Bronchial epithelial cell (primary cell): ENCODE data around the gene POU2AF1. TPM values are rescaled to one million over a fixed set of nuclear protein-coding genes. Genes with fewer than 3 reads are reported as not detected.

Experiments
- DNase-seq: peaks from one replicate; pipeline ENCODE4 v3.0.0-alpha.2; 2010; ENCODE audit warnings: low read depth
- FAIRE-seq: peaks from 2 replicates; lab custom pipeline; 2011; peaks lifted over from hg19 to GRCh38; lab: Jason Lieb, UNC
- H3K27me3 ChIP-seq: 2 replicates; pipeline ENCODE4 v1.5.1; 2011; ENCODE audit warnings: low read length; ENCODE audit not compliant: control insufficient read depth, insufficient read depth
- H3K36me3 ChIP-seq: 2 replicates; pipeline ENCODE4 v1.5.1; 2011; ENCODE audit warnings: low read length; ENCODE audit not compliant: control insufficient read depth, insufficient read depth
- H3K4me3 ChIP-seq: 2 replicates; pipeline ENCODE4 v1.5.1; 2011; ENCODE audit warnings: mild to moderate bottlenecking, low read depth, low read length, control low read depth
- CTCF ChIP-seq: IDR thresholded peaks from 2 replicates; pipeline ENCODE4 v1.5.1; 2011; ENCODE audit warnings: mild to moderate bottlenecking, moderate library complexity, low read length, control low read depth, inconsistent platforms; ENCODE audit not compliant: insufficient read depth, severe bottlenecking
- total RNA-seq: library from RNA; depleted of rRNA; stranded (reverse); fragments of >200 nt; gene quantifications from 2 replicates; pipeline ENCODE4 v1.2.1, GENCODE V29; 2014

The POU2AF1 gene
- total RNA-seq, 1 donor from 2014 or later: not detected

DNA sequence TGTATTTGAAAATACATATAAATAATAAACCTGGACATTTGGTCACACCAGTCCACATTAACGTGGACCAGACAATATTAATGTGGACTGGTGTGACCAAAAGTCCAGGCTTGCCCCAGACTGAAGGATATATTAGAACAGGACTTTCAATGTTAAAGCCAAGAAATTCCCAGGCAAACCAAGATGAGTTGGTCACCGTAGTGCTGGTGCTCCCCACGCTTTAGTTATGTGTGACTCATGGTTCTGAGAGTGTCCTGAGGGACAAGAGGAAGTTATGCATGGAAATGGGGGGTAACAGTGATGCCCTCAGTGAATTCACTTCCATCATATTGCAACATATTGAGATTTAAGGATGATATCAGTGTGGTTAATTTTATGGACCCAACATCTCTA lies 31.4 kb downstream of the POU2AF1 start:
- no peak for FAIRE-seq
- Histone ChIP-seq H3K4me3 (no peak overlapping the region), H3K27me3 (peaks cover 1% of the 10 kb centered on the region), H3K36me3 (no peaks in the 10 kb centered on the region)
- TF ChIP-seq CTCF: no peak
- no peak for DNase-seq

GRCh38 chr11:111347002-111347722 lies 31.9 kb downstream of the POU2AF1 start:
- no peak for TF ChIP-seq CTCF
- FAIRE-seq (no peak), DNase-seq (no peak)
- no peak overlapping the region for H3K4me3 ChIP-seq
- H3K36me3 ChIP-seq: no peaks in the 10 kb centered on the region
- peaks cover 1% of the 10 kb centered on the region for H3K27me3 ChIP-seq

DNA sequence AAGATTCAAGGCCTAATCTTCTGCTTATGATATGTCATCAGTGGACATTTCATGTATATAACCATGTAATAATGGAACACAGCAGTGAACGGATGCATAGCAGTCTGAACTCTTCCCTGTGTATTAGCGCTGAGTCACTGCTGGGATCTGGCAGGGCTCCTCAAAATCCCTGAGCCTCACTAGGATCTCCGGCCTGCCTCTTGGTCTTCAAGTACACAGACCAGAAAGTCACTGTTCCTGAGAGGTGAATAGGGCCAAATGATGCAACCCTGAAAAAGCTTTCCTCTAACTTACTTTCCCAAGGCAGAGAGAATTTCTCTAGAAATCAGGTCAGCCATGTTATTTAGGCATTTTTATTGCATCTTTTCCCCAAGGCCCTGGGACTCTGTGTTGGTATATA lies 35.0 kb downstream of the POU2AF1 start:
- no peak for TF ChIP-seq CTCF
- no peaks in the 10 kb centered on the region for H3K36me3 ChIP-seq
- H3K27me3 ChIP-seq: peaks cover 1% of the 10 kb centered on the region
- DNase-seq: peak; percentile 52
- FAIRE-seq: no peak
- H3K4me3 ChIP-seq: no peak overlapping the region

GRCh38 chr11:111342329-111342728 lies 36.7 kb downstream of the POU2AF1 start:
- no peaks in the 10 kb centered on the region for H3K36me3 ChIP-seq
- FAIRE-seq (no peak), DNase-seq (no peak)
- TF ChIP-seq CTCF: no peak
- H3K27me3 ChIP-seq: peaks cover 1% of the 10 kb centered on the region
- no peak overlapping the region for H3K4me3 ChIP-seq

DNA sequence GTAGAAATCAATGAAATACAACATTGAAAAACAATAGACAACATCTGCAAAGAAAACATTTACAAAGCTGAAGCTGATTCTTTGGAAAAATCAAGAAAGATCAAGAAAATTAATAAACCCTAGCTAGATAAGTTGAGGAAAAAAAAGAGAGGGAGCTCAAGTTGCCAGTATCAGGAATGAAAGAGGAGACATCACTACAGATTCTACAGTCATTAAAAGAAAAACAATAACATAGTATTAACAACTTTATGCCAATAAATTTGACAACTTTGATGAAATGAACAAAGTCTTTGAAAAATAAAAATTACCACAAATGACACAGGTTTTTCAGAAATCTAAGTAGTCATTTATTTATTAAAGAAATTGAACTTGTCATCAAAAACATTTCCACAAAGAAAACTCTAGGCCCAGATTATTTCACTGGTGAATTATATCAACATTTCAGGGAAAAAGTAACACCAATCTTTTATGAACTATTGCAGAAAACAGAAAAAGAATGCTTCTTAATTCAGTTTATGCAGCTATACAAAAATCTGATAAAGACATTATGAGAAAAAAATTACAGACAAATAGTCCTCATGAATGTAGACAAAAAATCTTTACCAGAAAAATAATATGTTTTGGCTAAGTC lies 39.2 kb downstream of the POU2AF1 start:
- no peak for TF ChIP-seq CTCF
- no peaks in the 10 kb centered on the region for H3K36me3 ChIP-seq
- DNase-seq: no peak
- no peak overlapping the region for H3K4me3 ChIP-seq
- H3K27me3 ChIP-seq: no peaks in the 10 kb centered on the region
- FAIRE-seq: no peak
